OCI-LY3 (cell line): ENCODE results near the gene CDC25B.

Experiments
- EZH2phosphoT487 ChIP-seq: fragments of 200-600 bp; shearing (Covaris generic); IDR thresholded peaks from 2 replicates; pipeline ENCODE4 v1.6.1; 2018; ENCODE audit warnings: antibody characterized with exemption, mixed run types, low read depth
- TF ChIP-seq, protein P1 (sequence below): fragments of 200-600, 300-600 bp; sonication (generic); IDR thresholded peaks from 2 replicates; pipeline ENCODE4 v1.5.1; 2014; ENCODE audit warnings: antibody characterized with exemption, low read length, low read depth

DNA sequence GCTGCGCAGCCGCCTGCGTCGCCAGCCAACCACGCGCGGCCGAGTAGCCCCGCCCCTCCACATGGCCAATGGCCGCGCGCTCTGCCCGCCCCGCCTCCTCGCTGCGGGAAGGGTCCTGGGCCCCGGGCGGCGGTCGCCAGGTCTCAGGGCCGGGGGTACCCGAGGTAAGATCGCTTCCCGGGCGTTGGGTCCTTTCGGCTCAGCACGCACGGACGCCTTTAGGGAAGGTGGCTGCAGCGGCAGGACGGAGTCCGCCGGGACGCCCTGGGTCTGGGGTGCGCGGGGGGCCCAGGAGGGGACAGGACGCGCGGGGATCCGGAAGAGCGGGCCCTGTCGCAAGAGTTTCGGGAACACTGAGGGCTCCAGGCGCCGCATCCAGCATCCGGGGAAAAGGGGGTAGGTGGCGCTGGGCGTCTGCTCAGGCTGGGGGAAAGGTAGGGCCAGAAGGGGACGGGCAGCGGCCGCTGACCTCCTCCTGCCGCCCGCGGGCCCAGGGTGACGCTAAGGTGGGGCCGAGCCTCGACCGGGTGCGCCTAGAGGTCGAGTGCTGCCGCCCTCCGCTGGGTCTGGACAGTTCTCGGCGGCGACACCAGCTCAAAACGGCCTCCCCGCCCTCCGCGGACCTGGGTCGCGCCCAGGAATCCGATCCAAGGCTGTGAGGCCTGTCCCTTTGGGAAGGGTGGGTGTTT, 50.8 kb downstream of the CDC25B start, which contains the start of gene MAVS:
- TF ChIP-seq, protein P1, sequence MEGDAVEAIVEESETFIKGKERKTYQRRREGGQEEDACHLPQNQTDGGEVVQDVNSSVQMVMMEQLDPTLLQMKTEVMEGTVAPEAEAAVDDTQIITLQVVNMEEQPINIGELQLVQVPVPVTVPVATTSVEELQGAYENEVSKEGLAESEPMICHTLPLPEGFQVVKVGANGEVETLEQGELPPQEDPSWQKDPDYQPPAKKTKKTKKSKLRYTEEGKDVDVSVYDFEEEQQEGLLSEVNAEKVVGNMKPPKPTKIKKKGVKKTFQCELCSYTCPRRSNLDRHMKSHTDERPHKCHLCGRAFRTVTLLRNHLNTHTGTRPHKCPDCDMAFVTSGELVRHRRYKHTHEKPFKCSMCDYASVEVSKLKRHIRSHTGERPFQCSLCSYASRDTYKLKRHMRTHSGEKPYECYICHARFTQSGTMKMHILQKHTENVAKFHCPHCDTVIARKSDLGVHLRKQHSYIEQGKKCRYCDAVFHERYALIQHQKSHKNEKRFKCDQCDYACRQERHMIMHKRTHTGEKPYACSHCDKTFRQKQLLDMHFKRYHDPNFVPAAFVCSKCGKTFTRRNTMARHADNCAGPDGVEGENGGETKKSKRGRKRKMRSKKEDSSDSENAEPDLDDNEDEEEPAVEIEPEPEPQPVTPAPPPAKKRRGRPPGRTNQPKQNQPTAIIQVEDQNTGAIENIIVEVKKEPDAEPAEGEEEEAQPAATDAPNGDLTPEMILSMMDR, result no peak
- TF ChIP-seq EZH2phosphoT487, result no peak
